Ishikawa (cell line): ENCODE results near the gene CDH13.

ENCODE experiments used
- CEBPB ChIP-seq: IDR thresholded peaks from 2 replicates; pipeline ENCODE4 v1.6.1; 2012
- CREB1 ChIP-seq: IDR thresholded peaks from 2 replicates; pipeline ENCODE4 v1.6.1; 2012; ENCODE audit warnings: low read depth
- EGR1 ChIP-seq: IDR thresholded peaks from 2 replicates; pipeline ENCODE4 v1.6.1; 2012
- EP300 ChIP-seq: IDR thresholded peaks from 2 replicates; pipeline ENCODE4 v1.6.1; 2012; ENCODE audit warnings: borderline replicate concordance
- FOXM1 ChIP-seq: IDR thresholded peaks from 2 replicates; pipeline ENCODE4 v1.6.1; 2012; ENCODE audit warnings: low read depth, borderline replicate concordance
- MAX ChIP-seq: IDR thresholded peaks from 2 replicates; pipeline ENCODE4 v1.6.1; 2012
- NFIC ChIP-seq: IDR thresholded peaks from 2 replicates; pipeline ENCODE4 v1.6.1; 2012
- RAD21 ChIP-seq: IDR thresholded peaks from 2 replicates; pipeline ENCODE4 v1.6.1; 2012; ENCODE audit warnings: low read depth
- TAF1 ChIP-seq: IDR thresholded peaks from 2 replicates; pipeline ENCODE4 v1.6.1; 2012; ENCODE audit warnings: low read depth, mild to moderate bottlenecking
- TCF12 ChIP-seq: IDR thresholded peaks from 2 replicates; pipeline ENCODE4 v1.6.1; 2012; ENCODE audit warnings: low read depth
- TEAD4 ChIP-seq: IDR thresholded peaks from 2 replicates; pipeline ENCODE4 v1.6.1; 2012
- YY1 ChIP-seq: IDR thresholded peaks from 2 replicates; pipeline ENCODE4 v1.6.1; 2012; ENCODE audit warnings: low read depth
- ZBTB7A ChIP-seq: IDR thresholded peaks from 2 replicates; pipeline ENCODE4 v1.6.1; 2012; ENCODE audit warnings: low read depth
- TF ChIP-seq, protein P1 (sequence below): IDR thresholded peaks from 2 replicates; pipeline ENCODE4 v1.6.1; 2012
- TF ChIP-seq, protein P2 (sequence below): IDR thresholded peaks from 2 replicates; pipeline ENCODE4 v1.6.1; 2012; ENCODE audit warnings: low read depth, mild to moderate bottlenecking

The CDH13 gene

GRCh38 chr16:83627996-83628395 lies 1001.2 kb downstream of the CDH13 start:
- no peak for TF ChIP-seq CEBPB
- TF ChIP-seq EP300 = no peak
- TF ChIP-seq EGR1 = no peak
- no peak for TF ChIP-seq YY1
- no peak for TF ChIP-seq CREB1
- TF ChIP-seq TEAD4 = no peak

- no peak for TF ChIP-seq TCF12
- no peak for TF ChIP-seq CREB1
- no peak for TF ChIP-seq TEAD4
- no peak for TF ChIP-seq EP300
- no peak for TF ChIP-seq TAF1
- no peak for TF ChIP-seq CEBPB
- TF ChIP-seq YY1 = no peak
- TF ChIP-seq, protein P1, sequence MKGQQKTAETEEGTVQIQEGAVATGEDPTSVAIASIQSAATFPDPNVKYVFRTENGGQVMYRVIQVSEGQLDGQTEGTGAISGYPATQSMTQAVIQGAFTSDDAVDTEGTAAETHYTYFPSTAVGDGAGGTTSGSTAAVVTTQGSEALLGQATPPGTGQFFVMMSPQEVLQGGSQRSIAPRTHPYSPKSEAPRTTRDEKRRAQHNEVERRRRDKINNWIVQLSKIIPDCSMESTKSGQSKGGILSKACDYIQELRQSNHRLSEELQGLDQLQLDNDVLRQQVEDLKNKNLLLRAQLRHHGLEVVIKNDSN = no peak
- no peak for TF ChIP-seq ZBTB7A
- TF ChIP-seq, protein P2, sequence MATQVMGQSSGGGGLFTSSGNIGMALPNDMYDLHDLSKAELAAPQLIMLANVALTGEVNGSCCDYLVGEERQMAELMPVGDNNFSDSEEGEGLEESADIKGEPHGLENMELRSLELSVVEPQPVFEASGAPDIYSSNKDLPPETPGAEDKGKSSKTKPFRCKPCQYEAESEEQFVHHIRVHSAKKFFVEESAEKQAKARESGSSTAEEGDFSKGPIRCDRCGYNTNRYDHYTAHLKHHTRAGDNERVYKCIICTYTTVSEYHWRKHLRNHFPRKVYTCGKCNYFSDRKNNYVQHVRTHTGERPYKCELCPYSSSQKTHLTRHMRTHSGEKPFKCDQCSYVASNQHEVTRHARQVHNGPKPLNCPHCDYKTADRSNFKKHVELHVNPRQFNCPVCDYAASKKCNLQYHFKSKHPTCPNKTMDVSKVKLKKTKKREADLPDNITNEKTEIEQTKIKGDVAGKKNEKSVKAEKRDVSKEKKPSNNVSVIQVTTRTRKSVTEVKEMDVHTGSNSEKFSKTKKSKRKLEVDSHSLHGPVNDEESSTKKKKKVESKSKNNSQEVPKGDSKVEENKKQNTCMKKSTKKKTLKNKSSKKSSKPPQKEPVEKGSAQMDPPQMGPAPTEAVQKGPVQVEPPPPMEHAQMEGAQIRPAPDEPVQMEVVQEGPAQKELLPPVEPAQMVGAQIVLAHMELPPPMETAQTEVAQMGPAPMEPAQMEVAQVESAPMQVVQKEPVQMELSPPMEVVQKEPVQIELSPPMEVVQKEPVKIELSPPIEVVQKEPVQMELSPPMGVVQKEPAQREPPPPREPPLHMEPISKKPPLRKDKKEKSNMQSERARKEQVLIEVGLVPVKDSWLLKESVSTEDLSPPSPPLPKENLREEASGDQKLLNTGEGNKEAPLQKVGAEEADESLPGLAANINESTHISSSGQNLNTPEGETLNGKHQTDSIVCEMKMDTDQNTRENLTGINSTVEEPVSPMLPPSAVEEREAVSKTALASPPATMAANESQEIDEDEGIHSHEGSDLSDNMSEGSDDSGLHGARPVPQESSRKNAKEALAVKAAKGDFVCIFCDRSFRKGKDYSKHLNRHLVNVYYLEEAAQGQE = no peak
- TF ChIP-seq NFIC = no peak
- no peak for TF ChIP-seq MAX
- no peak for TF ChIP-seq EGR1
- no peak for TF ChIP-seq RAD21
Measured at GRCh38 chr16:83629426-83629825, 1002.7 kb downstream of the CDH13 start.

- TF ChIP-seq EP300 (no peak), CREB1 (no peak), MAX (no peak), EGR1 (no peak), CEBPB (no peak), YY1 (no peak), TEAD4 (no peak), RAD21 (no peak)
Measured at GRCh38 chr16:83629836-83630235, 1003.1 kb downstream of the CDH13 start.

DNA sequence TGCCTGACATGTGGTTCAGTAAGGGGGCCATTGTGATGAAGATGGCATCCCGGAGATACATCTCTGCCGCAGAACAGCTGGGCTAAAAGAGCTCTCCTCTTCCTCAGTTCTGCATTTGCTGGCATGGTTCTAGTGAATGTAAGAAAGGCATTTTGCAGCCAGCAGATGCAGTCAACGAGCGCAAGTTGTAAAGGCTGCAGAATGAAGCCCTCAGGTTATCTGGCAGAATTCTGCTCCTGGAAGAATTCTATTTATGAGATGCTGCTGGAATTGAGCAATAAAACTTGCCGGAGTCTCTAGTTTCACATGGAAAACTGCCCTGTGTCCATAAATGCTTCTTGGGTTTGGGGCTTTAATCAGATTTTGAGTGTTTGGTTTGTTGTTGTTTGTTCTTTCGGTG lies 1004.2 kb downstream of the CDH13 start:
- TF ChIP-seq MAX (no peak), EP300 (no peak), CEBPB (no peak), ZBTB7A (no peak), NFIC (no peak), TCF12 (no peak), CREB1 (no peak), TAF1 (no peak), YY1 (no peak), TEAD4 (no peak), EGR1 (no peak), RAD21 (no peak), FOXM1 (no peak)
- TF ChIP-seq, protein P2 = no peak
- TF ChIP-seq, protein P1 = no peak

GRCh38 chr16:83633286-83633685 lies 1006.5 kb downstream of the CDH13 start:
- TF ChIP-seq ZBTB7A (no peak), EP300 (no peak), MAX (no peak), CREB1 (no peak), TEAD4 (no peak), RAD21 (no peak), EGR1 (no peak), CEBPB (no peak), NFIC (no peak), TCF12 (no peak)
- TF ChIP-seq, protein P1 = no peak
- TF ChIP-seq, protein P2 = no peak
